Body of pancreas (tissue), 4 donors: Measurements from ENCODE around the gene SARS1.

Experiments used
- POLR2A ChIP-seq, 3 donors: fragments of 450-650 bp; IDR thresholded peaks; one replicate each; pipeline ENCODE4 v1.6.1; 2016; ENCODE audit warnings: antibody characterized with exemption in 3 of 3, mild to moderate bottlenecking in 2 of 3
- TF ChIP-seq, protein P1 (sequence below), 7 experiments: fragments of 450-650 bp in 4 of 7; fragments of 200-600 bp in 3 of 7; sonication (generic) in 3 of 7; IDR thresholded peaks; one replicate each; pipeline ENCODE4 v1.5.1; 2016 to 2019; ENCODE audit warnings: antibody characterized with exemption in 7 of 7

DNA sequence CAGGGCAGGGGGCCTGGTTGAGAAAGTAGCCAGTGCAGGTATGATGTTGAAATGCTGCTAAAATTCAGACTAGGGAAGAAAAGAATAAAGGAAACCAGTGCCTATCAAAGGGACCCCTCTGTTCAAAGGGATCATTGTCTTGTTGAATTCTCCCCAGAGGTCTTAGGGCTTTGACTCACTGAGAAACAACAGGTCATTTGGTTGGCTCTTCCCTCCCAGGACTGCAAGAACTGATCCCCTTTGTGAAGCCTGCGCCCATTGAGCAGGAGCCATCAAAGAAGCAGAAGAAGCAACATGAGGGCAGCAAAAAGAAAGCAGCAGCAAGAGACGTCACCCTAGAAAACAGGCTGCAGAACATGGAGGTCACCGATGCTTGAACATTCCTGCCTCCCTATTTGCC is 23.8 kb downstream of the SARS1 start:
- TF ChIP-seq, protein P1, sequence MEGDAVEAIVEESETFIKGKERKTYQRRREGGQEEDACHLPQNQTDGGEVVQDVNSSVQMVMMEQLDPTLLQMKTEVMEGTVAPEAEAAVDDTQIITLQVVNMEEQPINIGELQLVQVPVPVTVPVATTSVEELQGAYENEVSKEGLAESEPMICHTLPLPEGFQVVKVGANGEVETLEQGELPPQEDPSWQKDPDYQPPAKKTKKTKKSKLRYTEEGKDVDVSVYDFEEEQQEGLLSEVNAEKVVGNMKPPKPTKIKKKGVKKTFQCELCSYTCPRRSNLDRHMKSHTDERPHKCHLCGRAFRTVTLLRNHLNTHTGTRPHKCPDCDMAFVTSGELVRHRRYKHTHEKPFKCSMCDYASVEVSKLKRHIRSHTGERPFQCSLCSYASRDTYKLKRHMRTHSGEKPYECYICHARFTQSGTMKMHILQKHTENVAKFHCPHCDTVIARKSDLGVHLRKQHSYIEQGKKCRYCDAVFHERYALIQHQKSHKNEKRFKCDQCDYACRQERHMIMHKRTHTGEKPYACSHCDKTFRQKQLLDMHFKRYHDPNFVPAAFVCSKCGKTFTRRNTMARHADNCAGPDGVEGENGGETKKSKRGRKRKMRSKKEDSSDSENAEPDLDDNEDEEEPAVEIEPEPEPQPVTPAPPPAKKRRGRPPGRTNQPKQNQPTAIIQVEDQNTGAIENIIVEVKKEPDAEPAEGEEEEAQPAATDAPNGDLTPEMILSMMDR (IDR thresholded peaks at IDR 0.05), result no peak
- no peak for TF ChIP-seq POLR2A (IDR thresholded peaks at IDR 0.05)
